Measurements from ENCODE around the gene PMPCA. TPM values are rescaled to one million over a fixed set of nuclear protein-coding genes. Genes with fewer than 3 reads are reported as not detected.

The PMPCA gene
- total and polyA plus RNA-seq, 2 experiments from 2014 or later = 61.3 to 88.2 TPM

- Histone ChIP-seq H3K4me2 (no peak overlapping the region), H3K27ac (ENCODE audit: low read depth) (no peak overlapping the region), H3K79me2 (replicated peaks; ENCODE audit: insufficient read depth) (peaks cover 31% of the 10 kb centered on the region), H3K27me3 (ENCODE audit: insufficient read depth) (no peaks in the 10 kb centered on the region), H3K4me1 (ENCODE audit: insufficient read depth) (no peaks in the 10 kb centered on the region), H3K4me3 (no peak overlapping the region), H4K20me1 (replicated peaks; ENCODE audit: insufficient read depth) (peaks cover 32% of the 10 kb centered on the region), H3K36me3 (ENCODE audit: insufficient read depth) (peaks cover 69% of the 10 kb centered on the region), H2AFZ (no peak overlapping the region), H3F3A (replicated peaks; ENCODE audit: low read depth) (peaks cover 10% of the 10 kb centered on the region; the same call in 1 of the 2 replicates), H3K9me2 (ENCODE audit: insufficient read depth) (no peaks in the 10 kb centered on the region)
- Mint-ChIP-seq H3K4me1 (no peaks in the 10 kb centered on the region), H3K36me3 (ENCODE audit: low read depth) (peaks cover 78% of the 10 kb centered on the region), H3K9me3 (no peaks in the 10 kb centered on the region), H3K27ac (no peak overlapping the region), H3K4me3 (no peak overlapping the region), H3K27me3 (ENCODE audit: insufficient read depth, low read depth, poor library complexity) (peaks cover 9% of the 10 kb centered on the region)
- ATAC-seq (no peak), DNase-seq (ENCODE audit: low spot score) (no peak)
- TF ChIP-seq NANOG (IDR thresholded peaks at IDR 0.05; ENCODE audit: borderline replicate concordance) (no peak), REST (IDR thresholded peaks at IDR 0.05; ENCODE audit: unreplicated experiment) (no peak), ZNF114 (CRISPR knock-in tag; IDR thresholded peaks at IDR 0.05) (no peak), EZH2phosphoT487 (IDR thresholded peaks at IDR 0.05; ENCODE audit: unreplicated experiment) (no peak), ZNF462 (CRISPR knock-in tag; IDR thresholded peaks at IDR 0.05) (no peak), POLR2AphosphoS5 (IDR thresholded peaks at IDR 0.05; ENCODE audit: low read depth) (no peak), EZH2 (IDR thresholded peaks at IDR 0.05; ENCODE audit: low read depth, unreplicated experiment) (no peak), JUNB (IDR thresholded peaks at IDR 0.05; ENCODE audit: unreplicated experiment) (no peak), ZNF331 (CRISPR knock-in tag; IDR thresholded peaks at IDR 0.05; ENCODE audit: low read depth) (no peak), CTCF (conservative IDR thresholded peaks at IDR 0.05; ENCODE audit: low read depth in 2 of 2) (no peak)
Observed at GRCh38 chr9:136464241-136464640, 53.8 kb downstream of the PMPCA start.

Data from GM23338 (cell line).